Measurements from ENCODE around the gene SPOP.
A peak's percentile ranks its signal among the peaks of the same experiment; 100 is the strongest.
"Not testable (repeated sequence)": the region's sequence is repeated elsewhere in the genome, so short reads cannot be mapped to it uniquely, and the experiment has no call there.

Gene SPOP

GRCh38 chr17:49677933-49678847 is at the start of gene SPOP:
Gene SPOP (minus strand): TSS chr17:49678097. CDS start chr17:49622810, 55,287 bp downstream.
- DNase-seq: peak; percentile 99 to 100

- DNase-seq: no peak
Measured at GRCh38 chr17:49727380-49727779, 49.5 kb upstream of the SPOP start.

GRCh38 chr17:49725452-49726130 is 47.7 kb upstream of the SPOP start:
- no peak for DNase-seq

- DNase-seq: not testable (repeated sequence)
Measured at GRCh38 chr17:49724552-49724951, 46.7 kb upstream of the SPOP start.

DNA sequence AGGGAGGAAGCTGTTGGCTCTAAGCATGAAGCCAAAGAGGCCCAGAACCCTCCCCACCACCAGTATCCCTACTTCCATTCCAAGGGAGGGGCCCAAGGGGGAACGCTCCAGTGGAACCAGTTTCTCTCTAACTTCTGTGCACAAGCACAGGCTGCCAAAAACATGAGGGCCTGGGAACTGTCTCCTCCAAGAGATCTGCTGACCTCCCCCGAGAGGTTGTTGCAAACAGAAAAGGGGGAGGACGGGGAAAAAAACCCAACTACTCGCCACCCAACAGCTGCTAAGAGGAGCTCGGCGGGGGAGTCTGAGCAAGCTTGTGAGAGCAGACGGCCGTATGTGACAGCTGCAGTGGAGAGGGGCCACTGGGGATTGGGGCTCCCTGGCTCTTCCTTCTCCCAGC is 45.5 kb upstream of the SPOP start:
- no peak for DNase-seq

DNA sequence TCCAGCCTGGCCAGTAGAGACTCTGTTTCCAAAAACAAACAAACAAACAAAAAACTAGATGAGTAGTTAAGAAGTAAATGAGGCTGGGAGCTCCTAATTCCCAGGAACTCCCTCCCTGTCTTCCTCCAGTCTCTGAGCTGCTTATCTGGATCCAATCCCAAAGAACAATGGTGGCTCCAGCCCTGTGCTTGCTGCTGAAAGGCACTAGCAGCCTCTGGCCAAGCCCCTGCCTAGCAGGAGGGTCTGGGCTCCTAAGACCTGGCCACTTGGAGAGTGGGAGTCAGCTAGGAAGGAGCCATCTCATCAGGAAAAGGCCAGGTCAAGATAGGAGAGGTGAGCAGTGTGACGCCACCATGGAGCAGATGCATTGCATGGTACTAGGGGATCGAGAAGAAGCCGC is 44.2 kb upstream of the SPOP start:
- no peak for DNase-seq

DNA sequence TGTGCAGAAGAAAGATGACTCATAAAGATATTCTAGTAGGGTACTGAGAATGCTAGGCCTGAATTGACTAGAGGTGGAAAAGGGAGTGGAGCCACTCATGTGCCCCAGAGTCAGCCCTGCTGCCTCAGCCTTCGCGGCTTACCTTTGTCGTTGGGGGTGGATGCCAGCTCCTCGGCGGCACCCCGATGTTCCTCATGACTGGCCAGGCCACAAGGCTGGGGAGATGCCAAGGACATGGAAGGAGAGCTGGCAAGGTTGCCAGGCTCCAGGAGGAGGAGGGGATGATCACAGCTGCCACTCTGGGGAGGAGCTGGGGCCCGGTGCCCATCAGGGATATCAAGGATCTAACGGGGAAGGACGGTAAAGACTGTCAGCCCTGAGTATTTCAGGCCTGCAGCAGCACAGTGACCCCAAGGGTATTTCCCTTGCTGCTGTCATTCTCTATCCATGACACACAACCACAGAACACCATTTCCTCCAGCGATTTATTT is 39.5 kb upstream of the SPOP start:
- no peak for DNase-seq

DNA sequence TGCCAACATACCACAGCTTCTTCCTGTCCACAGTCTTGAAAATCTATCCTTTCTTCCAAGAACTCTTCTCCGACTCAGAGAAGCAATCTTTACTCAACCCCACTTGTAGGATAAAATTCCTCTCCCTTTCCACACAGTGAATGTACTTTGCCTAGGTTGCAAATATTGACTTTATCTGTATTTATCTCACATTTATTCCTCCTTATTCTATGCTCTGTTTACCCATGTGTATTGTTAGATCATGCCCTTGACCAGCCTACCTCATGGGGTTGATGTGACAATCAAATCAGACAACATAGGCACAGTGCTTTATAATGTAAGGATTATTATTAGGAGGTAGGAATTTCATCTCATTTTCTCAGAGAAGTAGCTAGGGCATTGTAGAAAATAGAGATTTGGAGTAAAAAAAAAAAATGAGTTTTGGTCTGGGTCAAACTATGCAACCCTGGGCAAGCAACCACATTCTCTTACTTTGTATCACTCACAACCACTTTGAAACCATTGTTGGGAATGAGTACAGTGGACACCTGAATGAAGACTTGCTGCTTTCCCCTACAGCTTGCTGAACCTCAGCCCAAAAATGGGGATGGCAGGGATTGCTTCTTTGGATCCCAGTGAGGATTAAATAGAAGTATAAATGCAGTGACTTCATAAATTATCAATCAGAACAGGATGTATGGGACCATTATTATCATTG is 38.9 kb upstream of the SPOP start:
- DNase-seq: no peak

- peak; percentile 38 to 82 for DNase-seq
Measured at GRCh38 chr17:49715717-49716279, 37.9 kb upstream of the SPOP start.

DNA sequence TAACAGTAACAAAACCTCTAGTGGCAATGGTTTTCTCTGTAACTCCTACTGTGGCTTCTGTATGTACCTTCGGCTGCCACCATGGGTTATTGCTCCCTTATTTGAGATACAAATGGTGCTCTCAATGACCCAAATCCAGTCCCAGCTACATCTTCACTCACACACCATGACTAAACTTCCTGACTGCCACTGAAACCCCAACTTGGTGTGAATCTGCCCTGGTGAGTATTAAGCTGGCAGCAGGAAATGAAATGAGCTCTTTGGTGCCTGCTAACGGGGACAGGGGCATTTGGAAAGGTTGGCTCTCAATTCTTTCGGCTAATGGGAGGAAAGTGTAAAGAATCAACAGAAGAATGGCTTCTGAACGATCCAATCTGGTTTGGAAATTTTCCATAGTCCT is 37.3 kb upstream of the SPOP start:
- DNase-seq: peak in 1 of 2 experiments; percentile 36

GRCh38 chr17:49708515-49709183 is 30.8 kb upstream of the SPOP start:
- DNase-seq: peak in 1 of 2 experiments; percentile 34

DNA sequence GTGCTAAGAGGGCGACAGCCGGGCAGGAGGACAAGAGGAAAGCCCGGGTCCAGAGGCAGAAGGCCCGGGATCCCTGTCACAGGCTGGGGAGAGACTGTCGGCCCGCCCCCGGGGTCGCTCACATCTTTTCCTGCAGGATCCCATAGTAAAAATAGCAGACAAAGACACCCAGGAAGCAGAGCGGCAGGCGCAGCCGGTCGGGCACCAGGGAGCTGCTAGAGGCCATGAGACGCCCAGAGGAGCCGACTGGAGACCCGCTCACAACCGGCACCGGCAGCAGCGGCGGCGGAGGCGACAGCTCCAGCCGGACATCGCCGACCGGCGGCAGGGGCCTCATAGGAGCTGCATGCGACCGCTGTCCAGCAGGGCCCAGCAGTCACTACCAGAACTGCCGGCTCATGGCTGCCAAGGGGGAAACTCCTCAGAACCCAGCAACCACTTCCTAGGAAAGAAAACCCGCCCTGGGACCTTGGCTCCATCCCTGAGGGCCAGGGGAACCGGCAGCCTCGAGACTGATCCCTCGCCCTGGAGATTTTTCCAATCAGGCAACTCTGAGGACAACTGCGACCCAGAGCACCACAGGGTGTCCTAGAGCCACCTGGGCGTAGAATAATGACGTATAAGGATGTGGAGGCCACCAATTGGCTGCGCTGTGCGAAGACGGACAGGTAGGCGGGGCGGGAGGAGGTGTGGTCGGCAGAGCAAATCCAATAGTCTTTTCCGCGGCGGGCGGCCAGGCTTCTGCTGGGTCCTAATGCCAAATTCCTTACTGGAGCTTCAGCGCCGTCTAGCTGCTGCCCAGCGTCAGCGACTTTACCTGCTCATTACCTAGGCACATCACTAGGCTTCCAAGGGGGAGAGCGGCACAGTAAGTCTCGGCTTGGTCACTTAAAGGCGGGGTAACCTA is 30.0 kb upstream of the SPOP start, which contains the start of gene SLC35B1:
Gene SLC35B1, minus strand, starts transcription at position 357 of the 907 bp plus-strand sequence. Its CDS starts 131 bp downstream, at position 226.
- DNase-seq: peak; percentile 99 to 100

GRCh38 chr17:49707246-49707607 is 29.3 kb upstream of the SPOP start:
- no peak for DNase-seq

GRCh38 chr17:49705254-49705653 is 27.4 kb upstream of the SPOP start:
- no peak for DNase-seq

DNA sequence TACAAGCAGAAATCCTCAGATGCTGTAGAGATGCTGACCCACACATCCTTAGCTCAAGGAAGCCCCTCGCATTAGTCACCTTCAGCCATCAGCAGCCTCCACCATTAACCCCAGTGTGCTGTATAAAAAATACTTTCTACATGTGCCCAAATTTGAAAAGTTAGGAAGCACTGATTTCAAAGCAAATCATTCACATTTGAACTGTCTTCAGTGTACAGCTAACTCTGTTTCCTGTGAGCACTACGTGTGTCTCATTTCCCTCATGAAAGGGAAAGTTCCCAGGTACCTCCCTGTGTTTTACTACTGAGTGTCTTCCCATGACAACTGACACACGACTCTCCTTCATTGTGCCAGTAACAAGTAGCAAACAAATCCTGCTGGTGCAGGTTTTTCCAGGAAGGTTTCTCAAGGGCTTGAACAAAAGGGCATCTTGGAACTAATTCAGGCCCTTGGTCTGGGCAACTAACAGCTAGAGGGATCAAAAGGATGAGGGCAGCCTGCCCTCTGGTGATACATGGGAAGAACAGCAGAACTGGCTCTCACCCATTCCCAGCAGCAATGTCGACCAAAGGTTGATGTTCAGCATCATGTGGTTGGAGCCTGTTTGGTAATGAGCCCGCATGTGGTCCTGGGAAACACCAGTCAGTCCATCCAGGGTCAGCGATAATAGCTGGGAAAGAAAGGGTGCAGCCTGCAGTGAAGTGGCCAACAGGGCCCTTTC is 25.8 kb upstream of the SPOP start:
- DNase-seq: peak; percentile 6 to 31

DNA sequence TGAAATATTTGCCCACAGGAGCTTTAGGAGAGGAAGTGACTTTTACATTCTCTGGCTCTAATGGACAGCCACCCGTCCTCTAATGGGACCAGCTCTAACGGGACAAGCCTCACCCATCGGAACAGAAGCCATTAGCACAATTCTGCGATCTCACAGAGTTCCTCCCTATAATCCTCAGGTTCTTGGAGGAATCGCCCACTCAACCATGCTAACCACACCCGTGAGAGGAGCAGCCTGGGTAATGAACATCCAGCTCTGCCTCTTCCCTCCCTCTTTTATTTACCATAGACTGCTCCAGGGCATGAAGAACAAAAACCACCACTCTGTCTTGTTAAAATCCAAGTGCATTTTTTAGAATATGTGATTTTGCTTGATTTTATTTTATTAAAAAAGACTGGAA is 23.1 kb upstream of the SPOP start:
- no peak for DNase-seq

GRCh38 chr17:49699966-49700575 is 22.2 kb upstream of the SPOP start:
- DNase-seq: no peak

DNA sequence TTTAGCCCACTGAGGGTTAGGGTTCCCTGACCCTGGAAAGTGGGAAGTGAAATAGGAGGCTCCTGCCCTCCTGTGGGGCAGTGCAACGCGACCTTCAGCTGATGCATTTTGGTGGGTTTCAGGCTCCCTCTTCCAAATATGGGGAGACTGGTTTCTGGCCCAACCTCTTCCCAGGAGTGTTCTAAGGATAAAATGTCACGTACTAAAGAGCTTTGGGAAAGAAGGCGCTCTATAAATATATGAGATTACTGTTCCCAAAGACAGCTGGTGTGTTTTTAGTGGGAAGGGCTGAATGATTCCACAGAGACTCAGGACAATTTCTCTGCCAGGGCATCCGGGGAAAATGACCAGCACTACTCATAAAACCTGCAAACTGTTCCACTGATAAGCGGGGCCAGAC is 20.1 kb upstream of the SPOP start:
- DNase-seq: no peak

GRCh38 chr17:49696233-49696761 is 18.4 kb upstream of the SPOP start:
- DNase-seq: no peak

Measured in NCI-H2081 (cell line).